SKM-1 (cell line): ENCODE results near the gene KSR2.

Experiments
- DNase-seq: peaks from one replicate; lab custom pipeline; 2025; ENCODE audit not compliant: unreplicated experiment; lab: John Stamatoyannopoulos, UW

Gene KSR2

GRCh38 chr12:117470804-117471203, 498.0 kb downstream of the KSR2 start:
- DNase-seq: no peak

- no peak for DNase-seq
These were observed 498.8 kb downstream of the KSR2 start for GRCh38 chr12:117469883-117470483.

- no peak for DNase-seq
These were observed 500.8 kb downstream of the KSR2 start for GRCh38 chr12:117468016-117468415.

- no peak for DNase-seq
These were observed 501.2 kb downstream of the KSR2 start for GRCh38 chr12:117467588-117467987.

GRCh38 chr12:117466677-117467362, 502.0 kb downstream of the KSR2 start:
- DNase-seq: no peak

- no peak for DNase-seq
These were observed 507.1 kb downstream of the KSR2 start for GRCh38 chr12:117461732-117462131.

- no peak for DNase-seq
These were observed 509.6 kb downstream of the KSR2 start for GRCh38 chr12:117459229-117459628.

GRCh38 chr12:117457189-117457588, 511.6 kb downstream of the KSR2 start:
- no peak for DNase-seq

- DNase-seq: no peak
These were observed 512.7 kb downstream of the KSR2 start for GRCh38 chr12:117456076-117456475.

- DNase-seq: no peak
These were observed 514.8 kb downstream of the KSR2 start for GRCh38 chr12:117453961-117454360.

GRCh38 chr12:117452112-117452511, 516.7 kb downstream of the KSR2 start:
- DNase-seq: no peak

GRCh38 chr12:117450209-117450608, 518.6 kb downstream of the KSR2 start:
- no peak for DNase-seq

- no peak for DNase-seq
These were observed 521.0 kb downstream of the KSR2 start for GRCh38 chr12:117447665-117448366.

- no peak for DNase-seq
These were observed 524.0 kb downstream of the KSR2 start for GRCh38 chr12:117444781-117445180.

- DNase-seq: no peak
These were observed 527.0 kb downstream of the KSR2 start for GRCh38 chr12:117441751-117442150.

GRCh38 chr12:117440384-117440783, 528.4 kb downstream of the KSR2 start:
- no peak for DNase-seq

- DNase-seq: no peak
These were observed 529.2 kb downstream of the KSR2 start for GRCh38 chr12:117439531-117440001.

GRCh38 chr12:117438809-117439208, 530.0 kb downstream of the KSR2 start:
- DNase-seq: no peak

- no peak for DNase-seq
These were observed 531.1 kb downstream of the KSR2 start for GRCh38 chr12:117437516-117438255.

GRCh38 chr12:117433878-117434277, 534.9 kb downstream of the KSR2 start:
- DNase-seq: no peak

GRCh38 chr12:117430246-117430645, 538.5 kb downstream of the KSR2 start:
- DNase-seq: no peak
